IMR-90 (cell line): ENCODE data around the gene FBXO28. TPM values are rescaled to one million over a fixed set of nuclear protein-coding genes. Genes with fewer than 3 reads are reported as not detected.

ENCODE experiments used
- ATAC-seq: fragments of 200-7000 bp; cut with Tn5 transposase; 2 replicates; pipeline ENCODE4 v1.9.1; 2020; ENCODE audit warnings: low read depth, mild to moderate bottlenecking, moderate library complexity
- BruUV-seq: library from RNA; stranded (reverse); fragments of 400-500 nt; replicated peaks from 2 replicates; lab custom pipeline; 2021; lab: Mats Ljungman, UMichigan
- CTCF ChIA-PET: fragments of 300-600 bp; formaldehyde crosslinking; extraction: SDS; loops from one replicate; lab custom pipeline; 2021; ENCODE audit warnings: antibody characterized with exemption; lab: Yijun Ruan, JAX
- POLR2A ChIA-PET: fragments of 300-600 bp; sonication (Branson Sonifier 250); formaldehyde crosslinking; loops from one replicate; lab custom pipeline; 2022; ENCODE audit warnings: antibody characterized with exemption; ENCODE audit not compliant: unreplicated experiment; lab: Charles Lee
- DNase-seq: peaks from one replicate; pipeline ENCODE4 v3.0.0; 2013
- H2AFZ ChIP-seq: replicated peaks from 2 replicates; pipeline ENCODE3; 2013; ENCODE audit warnings: low read length, mild to moderate bottlenecking; ENCODE audit not compliant: poor library complexity
- H2AK5ac ChIP-seq: 2 replicates; pipeline ENCODE4 v1.6.1; 2013; ENCODE audit warnings: low read depth, low read length, inconsistent platforms
- H2AK9ac ChIP-seq: replicated peaks from 2 replicates; pipeline ENCODE3; 2013; ENCODE audit warnings: mild to moderate bottlenecking, low read depth, low read length, moderate library complexity; ENCODE audit not compliant: poor library complexity
- H2BK120ac ChIP-seq: 2 replicates; pipeline ENCODE4 v1.6.1; 2013; ENCODE audit warnings: low read depth, low read length, inconsistent platforms
- H2BK15ac ChIP-seq: 3 replicates; pipeline ENCODE4 v1.6.1; 2013; ENCODE audit warnings: low read depth, low read length, inconsistent platforms
- H2BK20ac ChIP-seq: 2 replicates; pipeline ENCODE4 v1.6.1; 2013; ENCODE audit warnings: low read depth, mild to moderate bottlenecking, inconsistent platforms, low read length, moderate library complexity
- H2BK5ac ChIP-seq: 2 replicates; pipeline ENCODE4 v1.6.1; 2013; ENCODE audit warnings: mild to moderate bottlenecking, low read depth, low read length, inconsistent platforms; ENCODE audit not compliant: poor library complexity, severe bottlenecking
- H3K14ac ChIP-seq: replicated peaks from 2 replicates; pipeline ENCODE4 v1.6.1; 2013; ENCODE audit warnings: low read depth, low read length, inconsistent platforms
- H3K18ac ChIP-seq: 2 replicates; pipeline ENCODE4 v1.6.1; 2013; ENCODE audit warnings: low read depth, low read length, control low read depth
- H3K23ac ChIP-seq: 2 replicates; pipeline ENCODE4 v1.6.1; 2013; ENCODE audit warnings: low read depth, low read length, inconsistent platforms
- H3K27ac ChIP-seq: 2 replicates; pipeline ENCODE4 v1.5.1; 2013; ENCODE audit warnings: mild to moderate bottlenecking, control low read depth, low read length; ENCODE audit not compliant: insufficient read depth
- H3K27me3 ChIP-seq: 2 replicates; pipeline ENCODE4 v1.6.1; 2013; ENCODE audit warnings: low read length; ENCODE audit not compliant: control insufficient read depth, insufficient read depth
- H3K36me3 ChIP-seq: 2 replicates; pipeline ENCODE4 v1.6.1; 2013; ENCODE audit warnings: low read length, mixed read lengths; ENCODE audit not compliant: control insufficient read depth, insufficient read depth
- H3K4ac ChIP-seq: 2 replicates; pipeline ENCODE4 v1.6.1; 2013; ENCODE audit warnings: low read depth, low read length, inconsistent platforms
- H3K4me1 ChIP-seq: 2 replicates; pipeline ENCODE4 v1.6.1; 2013; ENCODE audit warnings: low read length, mixed read lengths; ENCODE audit not compliant: control insufficient read depth, insufficient read depth
- H3K4me2 ChIP-seq: 2 replicates; pipeline ENCODE4 v1.6.1; 2013; ENCODE audit warnings: low read depth, mild to moderate bottlenecking, control low read depth, low read length, moderate library complexity
- H3K4me3 ChIP-seq: 2 replicates; pipeline ENCODE4 v1.5.1; 2013; ENCODE audit warnings: low read depth, mild to moderate bottlenecking, control low read depth, low read length, moderate library complexity; ENCODE audit not compliant: insufficient read depth
- H3K56ac ChIP-seq: 2 replicates; pipeline ENCODE4 v1.6.1; 2013; ENCODE audit warnings: low read length, inconsistent platforms; ENCODE audit not compliant: insufficient read depth; ENCODE audit errors: extremely low read depth
- H3K79me1 ChIP-seq, 2 experiments: 2 replicates each; pipeline ENCODE4 v1.6.1; 2013; ENCODE audit warnings: low read length in 2 of 2, inconsistent platforms in 1 of 2, low read depth in 1 of 2
- H3K9ac ChIP-seq: 2 replicates; pipeline ENCODE4 v1.6.1; 2013; ENCODE audit warnings: low read depth, low read length, control low read depth
- H3K9me1 ChIP-seq: 2 replicates; pipeline ENCODE4 v1.6.1; 2013; ENCODE audit warnings: low read length, inconsistent platforms; ENCODE audit not compliant: insufficient read depth
- H3K9me3 ChIP-seq: 2 replicates; pipeline ENCODE4 v1.6.1; 2013; ENCODE audit warnings: low read length; ENCODE audit not compliant: control insufficient read depth, insufficient read depth
- H4K20me1 ChIP-seq: 2 replicates; pipeline ENCODE4 v1.6.1; 2013; ENCODE audit warnings: low read length, inconsistent platforms; ENCODE audit not compliant: insufficient read depth
- H4K5ac ChIP-seq: 2 replicates; pipeline ENCODE4 v1.6.1; 2013; ENCODE audit warnings: mild to moderate bottlenecking, low read depth, low read length, control low read depth
- H4K8ac ChIP-seq, 2 experiments: 2 replicates each; pipeline ENCODE4 v1.6.1; 2013; ENCODE audit warnings: low read depth in 2 of 2, low read length in 2 of 2, control low read depth in 1 of 2, inconsistent platforms in 1 of 2
- H4K91ac ChIP-seq: 2 replicates; pipeline ENCODE4 v1.6.1; 2013; ENCODE audit warnings: low read depth, low read length, inconsistent platforms; ENCODE audit not compliant: insufficient read depth
- BHLHE40 ChIP-seq: fragments of 150-350 bp; IDR thresholded peaks from 2 replicates; pipeline ENCODE4 v1.6.1; 2016; ENCODE audit warnings: mild to moderate bottlenecking, low read depth, low read length
- CEBPB ChIP-seq: IDR thresholded peaks from 2 replicates; pipeline ENCODE4 v1.6.1; 2012; ENCODE audit warnings: low read depth, low read length, improper control_type of control experiment
- CHD1 ChIP-seq: IDR thresholded peaks from 2 replicates; pipeline ENCODE4 v1.6.1; 2012; ENCODE audit warnings: low read depth, low read length, improper control_type of control experiment
- CTCF ChIP-seq: conservative IDR thresholded peaks from 2 replicates; pipeline ENCODE4 v1.5.1; 2012; ENCODE audit warnings: mild to moderate bottlenecking, low read depth, low read length, improper control_type of control experiment
- FOS ChIP-seq: fragments of 150-350 bp; IDR thresholded peaks from 2 replicates; pipeline ENCODE4 v1.6.1; 2016; ENCODE audit warnings: low read depth, low read length
- MAFK ChIP-seq: IDR thresholded peaks from 2 replicates; pipeline ENCODE4 v1.6.1; 2012; ENCODE audit warnings: low read depth, low read length, improper control_type of control experiment
- MAZ ChIP-seq: IDR thresholded peaks from 2 replicates; pipeline ENCODE4 v1.6.1; 2012; ENCODE audit warnings: low read depth, mild to moderate bottlenecking, low read length, improper control_type of control experiment, moderate library complexity, borderline replicate concordance
- POLR2A ChIP-seq: IDR thresholded peaks from 2 replicates; pipeline ENCODE4 v1.6.1; 2012; ENCODE audit warnings: mild to moderate bottlenecking, low read depth, low read length
- RAD21 ChIP-seq: IDR thresholded peaks from 2 replicates; pipeline ENCODE4 v1.6.1; 2012; ENCODE audit warnings: low read length, improper control_type of control experiment
- RCOR1 ChIP-seq: IDR thresholded peaks from 2 replicates; pipeline ENCODE4 v1.6.1; 2012; ENCODE audit warnings: mild to moderate bottlenecking, low read length, improper control_type of control experiment; ENCODE audit not compliant: insufficient replicate concordance
- RFX5 ChIP-seq: IDR thresholded peaks from 2 replicates; pipeline ENCODE4 v1.8.0; 2012; ENCODE audit warnings: low read depth, mild to moderate bottlenecking, low read length, moderate library complexity
- WGBS, 2 experiments: methylation state at CpG; one replicate each; pipeline versions ENCODE4 v1.1.5 to v1.1.7; 2013; ENCODE audit warnings: missing lambda C conversion rate in 2 of 2; ENCODE audit not compliant: insufficient read length in 1 of 2; ENCODE audit errors: extremely low coverage in 2 of 2; 5-methylcytosine and 5-hydroxymethylcytosine counted together
- dilution Hi-C: fragments of 300-500 bp; cut with HindIII; formaldehyde crosslinking; loops from one replicate; pipeline ENCODE4 v1.14.3; 2018; ENCODE audit warnings: low sequenced_read_pairs; ENCODE audit not compliant: unreplicated experiment
- in situ Hi-C: fragments of 300-500 bp; cut with MboI; formaldehyde crosslinking; loops from 3 replicates; pipeline ENCODE4 v1.14.3; 2019; ENCODE audit warnings: low sequenced_read_pairs, inconsistent platforms, mixed read lengths
- intact Hi-C: fragments of 100-400 bp; cut with micrococcal nuclease; formaldehyde crosslinking; loops from 2 replicates; pipeline ENCODE4 v1.10.0; 2022
- polyA plus RNA-seq, 3 experiments: library from polyadenylated mRNA; depleted of rRNA; stranded (reverse); fragments of >200 nt; gene quantifications; 2 replicates each; pipeline ENCODE4 v1.2.3, GENCODE V29; 2012; ENCODE audit warnings: low replicate concordance in 1 of 3
- total RNA-seq: library from RNA; depleted of rRNA; stranded (reverse); fragments of >200 nt; gene quantifications from 2 replicates; pipeline ENCODE4 v1.2.3, GENCODE V29; 2012
- TF ChIP-seq, protein P1 (sequence below): fragments of 150-350 bp; IDR thresholded peaks from 2 replicates; pipeline ENCODE4 v1.6.1; 2017; ENCODE audit warnings: mild to moderate bottlenecking, antibody characterized with exemption, low read length, low read depth
- TF ChIP-seq, protein P2 (sequence below): fragments of 150-350 bp; IDR thresholded peaks from 2 replicates; pipeline ENCODE4 v1.6.1; 2016; ENCODE audit warnings: low read depth, mild to moderate bottlenecking, low read length, moderate library complexity, borderline replicate concordance

The FBXO28 gene
- total and polyA plus RNA-seq, 2 of the 4 experiments (the other 2 are of a cell fraction) = 11.6 to 22.6 TPM

- TF ChIP-seq, protein P1, sequence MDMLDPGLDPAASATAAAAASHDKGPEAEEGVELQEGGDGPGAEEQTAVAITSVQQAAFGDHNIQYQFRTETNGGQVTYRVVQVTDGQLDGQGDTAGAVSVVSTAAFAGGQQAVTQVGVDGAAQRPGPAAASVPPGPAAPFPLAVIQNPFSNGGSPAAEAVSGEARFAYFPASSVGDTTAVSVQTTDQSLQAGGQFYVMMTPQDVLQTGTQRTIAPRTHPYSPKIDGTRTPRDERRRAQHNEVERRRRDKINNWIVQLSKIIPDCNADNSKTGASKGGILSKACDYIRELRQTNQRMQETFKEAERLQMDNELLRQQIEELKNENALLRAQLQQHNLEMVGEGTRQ = no peak
Measured at GRCh38 chr1:224170748-224171478, 57.0 kb downstream of the FBXO28 start (continued).

GRCh38 chr1:224172229-224172628 is 58.3 kb downstream of the FBXO28 start:
- Histone ChIP-seq H4K5ac (no peak overlapping the region), H4K91ac (no peak overlapping the region), H3K14ac (no peak overlapping the region), H2AK5ac (no peak overlapping the region), H3K9me1 (no peaks in the 10 kb centered on the region), H3K23ac (no peak overlapping the region), H3K9me3 (no peaks in the 10 kb centered on the region), H3K4me3 (no peak overlapping the region), H3K9ac (no peak overlapping the region), H3K4me1 (no peaks in the 10 kb centered on the region), H3K4ac (no peak overlapping the region), H3K27me3 (no peaks in the 10 kb centered on the region), H2AK9ac (no peak overlapping the region), H3K79me1 (no peaks in the 10 kb centered on the region), H4K20me1 (no peaks in the 10 kb centered on the region), H3K18ac (no peak overlapping the region), H2BK15ac (no peak overlapping the region), H3K36me3 (no peaks in the 10 kb centered on the region), H2BK5ac (no peak overlapping the region), H2BK120ac (no peak overlapping the region), H2AFZ (no peak overlapping the region), H3K27ac (no peak overlapping the region), H4K8ac (no peak overlapping the region), H2BK20ac (no peak overlapping the region), H3K56ac (no peak overlapping the region), H3K4me2 (no peak overlapping the region)
- no TSS peak for BruUV-seq
- ChIA-PET POLR2A (no interaction called here), CTCF (interaction anchor here (0.6 kb wide), 1 partner anchor 46 kb away, joined by 3 read pairs; no protein-coding TSS in a partner anchor)
- DNase-seq (no peak), ATAC-seq (no peak)
- WGBS, 2 experiments = 91 to 96% methylated on average over 1 of the region's 3 CpGs
- dilution Hi-C loops (no loop called here), intact Hi-C loops (loop anchor here (5.0 kb wide), 1 partner anchor 160 kb away; the partner anchor contains the start of gene NVL), in situ Hi-C loops (no loop called here)
- TF ChIP-seq CHD1 (no peak), CTCF (no peak), BHLHE40 (no peak), MAFK (no peak), MAZ (no peak), RFX5 (no peak), FOS (no peak), CEBPB (no peak), RCOR1 (no peak), POLR2A (no peak), RAD21 (no peak)
- TF ChIP-seq, protein P2, sequence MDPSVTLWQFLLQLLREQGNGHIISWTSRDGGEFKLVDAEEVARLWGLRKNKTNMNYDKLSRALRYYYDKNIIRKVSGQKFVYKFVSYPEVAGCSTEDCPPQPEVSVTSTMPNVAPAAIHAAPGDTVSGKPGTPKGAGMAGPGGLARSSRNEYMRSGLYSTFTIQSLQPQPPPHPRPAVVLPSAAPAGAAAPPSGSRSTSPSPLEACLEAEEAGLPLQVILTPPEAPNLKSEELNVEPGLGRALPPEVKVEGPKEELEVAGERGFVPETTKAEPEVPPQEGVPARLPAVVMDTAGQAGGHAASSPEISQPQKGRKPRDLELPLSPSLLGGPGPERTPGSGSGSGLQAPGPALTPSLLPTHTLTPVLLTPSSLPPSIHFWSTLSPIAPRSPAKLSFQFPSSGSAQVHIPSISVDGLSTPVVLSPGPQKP = no peak
